GM06990 (cell line): ENCODE results near the gene TMEM150C.

Experiments used
- DNase-seq: peaks from one replicate; pipeline ENCODE4 v3.0.0-alpha.2; 2011; ENCODE audit not compliant: insufficient read length; ENCODE audit errors: extremely low read depth
- H3K27me3 ChIP-seq: replicated peaks from 2 replicates; pipeline ENCODE4 v1.6.0; 2011; ENCODE audit warnings: low read length; ENCODE audit not compliant: control insufficient read depth, insufficient read depth
- H3K36me3 ChIP-seq: 2 replicates; pipeline ENCODE4 v1.5.1; 2011; ENCODE audit warnings: low read length; ENCODE audit not compliant: control insufficient read depth, insufficient read depth
- H3K4me3 ChIP-seq: replicated peaks from 2 replicates; pipeline ENCODE4 v1.5.1; 2011; ENCODE audit warnings: low read depth, mild to moderate bottlenecking, control low read depth, low read length
- CTCF ChIP-seq: IDR thresholded peaks from 2 replicates; pipeline ENCODE4 v1.5.1; 2011; ENCODE audit warnings: low read length, control low read depth, mild to moderate bottlenecking, inconsistent platforms; ENCODE audit not compliant: insufficient read depth, poor library complexity, severe bottlenecking

Gene TMEM150C

GRCh38 chr4:82584931-82585330, 23.1 kb upstream of the TMEM150C start:
- no peak for TF ChIP-seq CTCF
- no peak for DNase-seq

GRCh38 chr4:82583897-82584587, 22.3 kb upstream of the TMEM150C start:
- Histone ChIP-seq H3K36me3 (no peaks in the 10 kb centered on the region), H3K27me3 (no peaks in the 10 kb centered on the region), H3K4me3 (no peak overlapping the region)
- no peak for TF ChIP-seq CTCF
- no peak for DNase-seq

More at GRCh38 chr4:82584931-82585330, 23.1 kb upstream of the TMEM150C start:
- Histone ChIP-seq H3K36me3 (no peaks in the 10 kb centered on the region), H3K4me3 (no peak overlapping the region), H3K27me3 (no peaks in the 10 kb centered on the region)

- no peaks in the 10 kb centered on the region for H3K27me3 ChIP-seq
- no peaks in the 10 kb centered on the region for H3K36me3 ChIP-seq
- no peak overlapping the region for H3K4me3 ChIP-seq
- no peak for TF ChIP-seq CTCF
- DNase-seq, result no peak
Observed at GRCh38 chr4:82579932-82580331, 18.1 kb upstream of the TMEM150C start.

- no peaks in the 10 kb centered on the region for H3K27me3 ChIP-seq
- no peak for DNase-seq
- no peaks in the 10 kb centered on the region for H3K36me3 ChIP-seq
- no peak overlapping the region for H3K4me3 ChIP-seq
- TF ChIP-seq CTCF, result no peak
Observed at GRCh38 chr4:82578935-82579334, 17.1 kb upstream of the TMEM150C start.

GRCh38 chr4:82577451-82577850, 15.7 kb upstream of the TMEM150C start:
- no peak for DNase-seq
- Histone ChIP-seq H3K4me3 (no peak overlapping the region), H3K36me3 (no peaks in the 10 kb centered on the region), H3K27me3 (no peaks in the 10 kb centered on the region)
- no peak for TF ChIP-seq CTCF

- Histone ChIP-seq H3K27me3 (no peaks in the 10 kb centered on the region; the same call in 1 of the 2 replicates), H3K36me3 (no peaks in the 10 kb centered on the region), H3K4me3 (no peak overlapping the region)
- DNase-seq, result no peak
- TF ChIP-seq CTCF, result no peak
Observed at GRCh38 chr4:82569727-82570126, 7.9 kb upstream of the TMEM150C start.
